ENCODE measurements around the gene HEBP2.
A peak's percentile ranks its signal among the peaks of the same experiment; 100 is the strongest.

Gene HEBP2

GRCh38 chr6:138450445-138450844, 46.4 kb downstream of the HEBP2 start:
- no peak overlapping the region for H3K4me3 ChIP-seq (ENCODE audit: control insufficient read depth, low read depth, low read length)
- TF ChIP-seq CTCF (conservative IDR thresholded peaks at IDR 0.05; ENCODE audit: control insufficient read depth, insufficient read depth, low read depth, low read length): no peak
- DNase-seq (ENCODE audit: low read depth): no peak

GRCh38 chr6:138451043-138451442, 47.0 kb downstream of the HEBP2 start:
- DNase-seq (ENCODE audit: low read depth): no peak
- no peak for TF ChIP-seq CTCF (conservative IDR thresholded peaks at IDR 0.05; ENCODE audit: control insufficient read depth, insufficient read depth, low read depth, low read length)
- H3K4me3 ChIP-seq (ENCODE audit: control insufficient read depth, low read depth, low read length): no peak overlapping the region

DNA sequence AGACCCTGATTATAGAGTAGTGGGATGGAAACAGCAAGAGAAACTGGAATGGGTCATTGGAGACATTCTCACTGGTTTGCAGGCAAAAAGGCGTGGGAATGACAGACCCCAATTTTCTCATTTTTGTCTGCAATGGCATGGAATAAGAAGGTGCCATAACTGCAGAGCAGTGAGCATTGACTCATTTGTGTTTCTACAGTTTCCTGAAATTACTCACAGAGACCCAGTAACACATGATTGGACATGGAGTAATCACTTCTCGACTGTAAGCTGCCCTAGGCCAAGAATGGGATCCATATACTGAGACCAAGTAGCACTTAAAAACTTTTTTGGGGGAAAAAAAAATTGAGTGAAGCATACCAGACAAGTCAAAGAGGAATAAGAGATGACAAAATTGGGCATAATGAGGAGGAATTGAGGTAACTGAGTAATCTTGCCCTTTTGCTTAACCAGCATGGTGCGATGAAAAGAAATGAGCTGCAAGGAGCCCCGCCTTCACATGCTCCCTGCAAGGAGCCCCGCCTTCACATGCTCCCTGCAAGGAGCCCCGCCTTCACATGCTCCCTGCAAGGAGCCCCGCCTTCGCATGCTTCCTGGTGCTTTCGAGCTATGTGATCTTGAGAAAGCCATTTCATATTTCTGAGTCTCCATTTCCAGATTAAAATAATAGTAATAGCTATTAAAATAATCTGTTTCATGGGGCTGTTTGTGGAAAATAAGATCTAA, 51.1 kb downstream of the HEBP2 start:
- H3K4me3 ChIP-seq (ENCODE audit: control insufficient read depth, low read depth, low read length): no peak overlapping the region
- peak; percentile 33 for DNase-seq (ENCODE audit: low read depth)
- no peak for TF ChIP-seq CTCF (conservative IDR thresholded peaks at IDR 0.05; ENCODE audit: control insufficient read depth, insufficient read depth, low read depth, low read length)

- DNase-seq (ENCODE audit: low read depth): peak; percentile 82
- no peak for TF ChIP-seq CTCF (conservative IDR thresholded peaks at IDR 0.05; ENCODE audit: control insufficient read depth, insufficient read depth, low read depth, low read length)
- H3K4me3 ChIP-seq (ENCODE audit: control insufficient read depth, low read depth, low read length): no peak overlapping the region
Observed at GRCh38 chr6:138455746-138456400, 51.9 kb downstream of the HEBP2 start.

GRCh38 chr6:138456401-138456790, 52.4 kb downstream of the HEBP2 start:
- TF ChIP-seq CTCF (conservative IDR thresholded peaks at IDR 0.05; ENCODE audit: control insufficient read depth, insufficient read depth, low read depth, low read length): no peak
- H3K4me3 ChIP-seq (ENCODE audit: control insufficient read depth, low read depth, low read length): no peak overlapping the region
- DNase-seq (ENCODE audit: low read depth): no peak

DNA sequence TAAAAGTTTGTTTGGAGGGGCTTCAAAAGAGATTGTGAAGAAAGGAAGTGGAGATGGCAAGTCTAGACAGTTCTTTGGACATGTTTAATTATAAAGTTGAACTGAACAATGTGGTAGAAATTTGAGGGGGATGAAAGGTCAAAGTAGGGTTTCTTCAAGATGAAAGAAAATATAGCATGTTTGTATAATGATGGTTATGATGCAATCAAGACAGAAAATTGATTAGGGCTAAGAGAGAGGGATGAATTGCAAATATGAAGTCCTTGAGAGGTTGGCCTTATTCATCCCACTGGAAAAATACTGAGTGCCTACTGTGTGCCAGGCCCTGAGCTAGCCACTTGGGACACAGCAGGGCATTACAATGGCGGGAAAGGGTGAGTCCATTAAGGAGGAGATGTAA, 57.6 kb downstream of the HEBP2 start:
- no peak for TF ChIP-seq CTCF (conservative IDR thresholded peaks at IDR 0.05; ENCODE audit: control insufficient read depth, insufficient read depth, low read depth, low read length)
- no peak for DNase-seq (ENCODE audit: low read depth)

More for the DNA sequence above, 57.6 kb downstream of the HEBP2 start:
- no peak overlapping the region for H3K4me3 ChIP-seq (ENCODE audit: control insufficient read depth, low read depth, low read length)
